ENCODE measurements around the gene ANXA6. TPM values are rescaled to one million over a fixed set of nuclear protein-coding genes. Genes with fewer than 3 reads are reported as not detected.

ANXA6 gene
- total RNA-seq, 1 donor from 2014 or later = 10.8 TPM

- no peak for ATAC-seq
Measured at GRCh38 chr5:151079838-151080612, 77.6 kb downstream of the ANXA6 start.

- no peak for ATAC-seq
Measured at GRCh38 chr5:151078490-151079262, 78.9 kb downstream of the ANXA6 start.

GRCh38 chr5:151077967-151078366, 79.6 kb downstream of the ANXA6 start:
- no peak for ATAC-seq

- no peak for ATAC-seq
Measured at GRCh38 chr5:151077419-151077818, 80.2 kb downstream of the ANXA6 start.

GRCh38 chr5:151076616-151077015, 81.0 kb downstream of the ANXA6 start:
- no peak for ATAC-seq

GRCh38 chr5:151075698-151076331, 81.8 kb downstream of the ANXA6 start:
- ATAC-seq = peak; percentile 95

GRCh38 chr5:151074557-151074956, 83.0 kb downstream of the ANXA6 start:
- no peak for ATAC-seq

- ATAC-seq = no peak
Measured at GRCh38 chr5:151073280-151073679, 84.3 kb downstream of the ANXA6 start.

- ATAC-seq = peak; percentile 77
Measured at GRCh38 chr5:151072630-151073025, 85.0 kb downstream of the ANXA6 start.

- no peak for ATAC-seq
Measured at GRCh38 chr5:151071848-151072629, 85.5 kb downstream of the ANXA6 start.

- ATAC-seq = no peak
Measured at GRCh38 chr5:151071021-151071420, 86.6 kb downstream of the ANXA6 start.

GRCh38 chr5:151070449-151070848, 87.1 kb downstream of the ANXA6 start:
- no peak for ATAC-seq

- no peak for ATAC-seq
Measured at GRCh38 chr5:151068433-151069197, 89.0 kb downstream of the ANXA6 start.

- no peak for ATAC-seq
Measured at GRCh38 chr5:151067632-151068432, 89.7 kb downstream of the ANXA6 start.

- ATAC-seq = no peak
Measured at GRCh38 chr5:151066920-151067319, 90.7 kb downstream of the ANXA6 start.

GRCh38 chr5:151065609-151066008, 92.0 kb downstream of the ANXA6 start:
- ATAC-seq = no peak

GRCh38 chr5:151064916-151065499, 92.6 kb downstream of the ANXA6 start:
- ATAC-seq = no peak

GRCh38 chr5:151063142-151063989, 94.2 kb downstream of the ANXA6 start:
- ATAC-seq = no peak

- ATAC-seq = no peak
Measured at GRCh38 chr5:151062405-151063141, 95.0 kb downstream of the ANXA6 start.

Measured in esophagus mucosa (tissue), 1 donor.